ENCODE data around the gene SCAPER. TPM values are rescaled to one million over a fixed set of nuclear protein-coding genes. Genes with fewer than 3 reads are reported as not detected.

SCAPER gene
- polyA plus RNA-seq, 1 donor from 2014 or later, result 77.1 TPM

DNA sequence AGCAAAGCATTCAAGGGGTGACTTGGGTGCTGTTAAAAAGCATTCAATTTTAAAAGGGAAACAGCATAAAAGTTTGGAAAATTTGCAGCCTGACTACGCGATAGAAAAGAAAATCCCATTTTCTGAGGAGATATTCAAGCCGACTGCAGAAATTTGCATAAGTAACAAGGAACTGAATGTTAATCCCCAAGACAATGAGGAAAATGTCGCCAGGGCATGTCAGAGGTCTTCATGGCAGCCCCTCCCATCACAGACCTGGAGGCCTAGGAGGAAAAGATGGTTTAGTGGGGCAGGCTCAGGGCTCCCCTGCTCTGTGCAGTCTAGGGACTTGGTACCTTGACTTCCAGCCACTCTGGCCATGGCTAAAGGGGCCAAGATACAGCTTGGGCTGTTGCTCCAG is 475.5 kb downstream of the SCAPER start:
- H3K4me3 ChIP-seq (ENCODE audit: low read length), result no peak overlapping the region
- TF ChIP-seq EP300 (conservative IDR thresholded peaks at IDR 0.05; ENCODE audit: poor library complexity, severe bottlenecking), result no peak
- no peak overlapping the region for H3K4me2 ChIP-seq (ENCODE audit: low read length)
- H4K20me1 ChIP-seq (ENCODE audit: insufficient read depth), result no peaks in the 10 kb centered on the region
- no peak overlapping the region for H3K27ac ChIP-seq (ENCODE audit: low read length)
- H3F3A ChIP-seq (ENCODE audit: insufficient read depth, low read length, poor library complexity, severe bottlenecking), result no peaks in the 10 kb centered on the region
- peaks cover 3% of the 10 kb centered on the region for H3K9me3 ChIP-seq (ENCODE audit: low read length)
- no peak overlapping the region for H2AFZ ChIP-seq (ENCODE audit: low read depth, low read length)
- H3K36me3 ChIP-seq (ENCODE audit: insufficient read depth, low read length), result no peaks in the 10 kb centered on the region
- no peaks in the 10 kb centered on the region for H3K9me2 ChIP-seq (ENCODE audit: insufficient read depth, low read length)
- no peaks in the 10 kb centered on the region for H3K79me2 ChIP-seq (replicated peaks; ENCODE audit: insufficient read depth, low read length)
- H3K27me3 ChIP-seq (ENCODE audit: insufficient read depth, low read depth, low read length), result no peaks in the 10 kb centered on the region
- H3K9ac ChIP-seq (ENCODE audit: low read length), result no peak overlapping the region

DNA sequence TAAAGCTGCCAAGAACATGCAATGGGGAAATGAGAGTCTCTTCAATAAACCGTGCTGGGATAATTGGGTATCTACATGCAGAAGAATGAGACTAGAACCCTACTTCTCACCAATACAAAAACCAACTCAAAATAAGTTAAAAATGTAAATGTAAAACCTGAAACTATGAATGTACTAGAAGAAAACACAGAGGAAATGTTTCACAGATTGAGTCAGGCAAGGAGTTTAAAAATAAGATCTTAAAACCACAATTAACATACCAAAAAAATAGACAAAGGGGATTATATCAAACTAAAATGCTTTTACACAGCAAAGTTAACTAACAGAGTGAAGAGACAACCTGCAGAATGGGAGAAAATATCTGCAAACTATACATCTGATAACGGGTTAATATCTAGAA is 478.2 kb downstream of the SCAPER start:
- H3K79me2 ChIP-seq (replicated peaks; ENCODE audit: insufficient read depth, low read length), result no peaks in the 10 kb centered on the region
- H3K4me2 ChIP-seq (ENCODE audit: low read length), result no peak overlapping the region
- H2AFZ ChIP-seq (ENCODE audit: low read depth, low read length), result no peak overlapping the region
- peaks cover 3% of the 10 kb centered on the region for H3K9me3 ChIP-seq (ENCODE audit: low read length)
- no peak overlapping the region for H3K4me3 ChIP-seq (ENCODE audit: low read length)
- H3F3A ChIP-seq (ENCODE audit: insufficient read depth, low read length, poor library complexity, severe bottlenecking), result no peaks in the 10 kb centered on the region
- H3K27ac ChIP-seq (ENCODE audit: low read length), result no peak overlapping the region
- TF ChIP-seq, protein P1, sequence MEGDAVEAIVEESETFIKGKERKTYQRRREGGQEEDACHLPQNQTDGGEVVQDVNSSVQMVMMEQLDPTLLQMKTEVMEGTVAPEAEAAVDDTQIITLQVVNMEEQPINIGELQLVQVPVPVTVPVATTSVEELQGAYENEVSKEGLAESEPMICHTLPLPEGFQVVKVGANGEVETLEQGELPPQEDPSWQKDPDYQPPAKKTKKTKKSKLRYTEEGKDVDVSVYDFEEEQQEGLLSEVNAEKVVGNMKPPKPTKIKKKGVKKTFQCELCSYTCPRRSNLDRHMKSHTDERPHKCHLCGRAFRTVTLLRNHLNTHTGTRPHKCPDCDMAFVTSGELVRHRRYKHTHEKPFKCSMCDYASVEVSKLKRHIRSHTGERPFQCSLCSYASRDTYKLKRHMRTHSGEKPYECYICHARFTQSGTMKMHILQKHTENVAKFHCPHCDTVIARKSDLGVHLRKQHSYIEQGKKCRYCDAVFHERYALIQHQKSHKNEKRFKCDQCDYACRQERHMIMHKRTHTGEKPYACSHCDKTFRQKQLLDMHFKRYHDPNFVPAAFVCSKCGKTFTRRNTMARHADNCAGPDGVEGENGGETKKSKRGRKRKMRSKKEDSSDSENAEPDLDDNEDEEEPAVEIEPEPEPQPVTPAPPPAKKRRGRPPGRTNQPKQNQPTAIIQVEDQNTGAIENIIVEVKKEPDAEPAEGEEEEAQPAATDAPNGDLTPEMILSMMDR (IDR thresholded peaks at IDR 0.05; ENCODE audit: poor library complexity, severe bottlenecking), result no peak
- TF ChIP-seq, protein P2, sequence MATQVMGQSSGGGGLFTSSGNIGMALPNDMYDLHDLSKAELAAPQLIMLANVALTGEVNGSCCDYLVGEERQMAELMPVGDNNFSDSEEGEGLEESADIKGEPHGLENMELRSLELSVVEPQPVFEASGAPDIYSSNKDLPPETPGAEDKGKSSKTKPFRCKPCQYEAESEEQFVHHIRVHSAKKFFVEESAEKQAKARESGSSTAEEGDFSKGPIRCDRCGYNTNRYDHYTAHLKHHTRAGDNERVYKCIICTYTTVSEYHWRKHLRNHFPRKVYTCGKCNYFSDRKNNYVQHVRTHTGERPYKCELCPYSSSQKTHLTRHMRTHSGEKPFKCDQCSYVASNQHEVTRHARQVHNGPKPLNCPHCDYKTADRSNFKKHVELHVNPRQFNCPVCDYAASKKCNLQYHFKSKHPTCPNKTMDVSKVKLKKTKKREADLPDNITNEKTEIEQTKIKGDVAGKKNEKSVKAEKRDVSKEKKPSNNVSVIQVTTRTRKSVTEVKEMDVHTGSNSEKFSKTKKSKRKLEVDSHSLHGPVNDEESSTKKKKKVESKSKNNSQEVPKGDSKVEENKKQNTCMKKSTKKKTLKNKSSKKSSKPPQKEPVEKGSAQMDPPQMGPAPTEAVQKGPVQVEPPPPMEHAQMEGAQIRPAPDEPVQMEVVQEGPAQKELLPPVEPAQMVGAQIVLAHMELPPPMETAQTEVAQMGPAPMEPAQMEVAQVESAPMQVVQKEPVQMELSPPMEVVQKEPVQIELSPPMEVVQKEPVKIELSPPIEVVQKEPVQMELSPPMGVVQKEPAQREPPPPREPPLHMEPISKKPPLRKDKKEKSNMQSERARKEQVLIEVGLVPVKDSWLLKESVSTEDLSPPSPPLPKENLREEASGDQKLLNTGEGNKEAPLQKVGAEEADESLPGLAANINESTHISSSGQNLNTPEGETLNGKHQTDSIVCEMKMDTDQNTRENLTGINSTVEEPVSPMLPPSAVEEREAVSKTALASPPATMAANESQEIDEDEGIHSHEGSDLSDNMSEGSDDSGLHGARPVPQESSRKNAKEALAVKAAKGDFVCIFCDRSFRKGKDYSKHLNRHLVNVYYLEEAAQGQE (IDR thresholded peaks at IDR 0.05; ENCODE audit: borderline replicate concordance), result no peak
- no peaks in the 10 kb centered on the region for H4K20me1 ChIP-seq (ENCODE audit: insufficient read depth)
- no peaks in the 10 kb centered on the region for H3K36me3 ChIP-seq (ENCODE audit: insufficient read depth, low read length)
- H3K9me2 ChIP-seq (ENCODE audit: insufficient read depth, low read length), result no peaks in the 10 kb centered on the region
- no peak overlapping the region for H3K9ac ChIP-seq (ENCODE audit: low read length)
- no peaks in the 10 kb centered on the region for H3K27me3 ChIP-seq (ENCODE audit: insufficient read depth, low read depth, low read length)

DNA sequence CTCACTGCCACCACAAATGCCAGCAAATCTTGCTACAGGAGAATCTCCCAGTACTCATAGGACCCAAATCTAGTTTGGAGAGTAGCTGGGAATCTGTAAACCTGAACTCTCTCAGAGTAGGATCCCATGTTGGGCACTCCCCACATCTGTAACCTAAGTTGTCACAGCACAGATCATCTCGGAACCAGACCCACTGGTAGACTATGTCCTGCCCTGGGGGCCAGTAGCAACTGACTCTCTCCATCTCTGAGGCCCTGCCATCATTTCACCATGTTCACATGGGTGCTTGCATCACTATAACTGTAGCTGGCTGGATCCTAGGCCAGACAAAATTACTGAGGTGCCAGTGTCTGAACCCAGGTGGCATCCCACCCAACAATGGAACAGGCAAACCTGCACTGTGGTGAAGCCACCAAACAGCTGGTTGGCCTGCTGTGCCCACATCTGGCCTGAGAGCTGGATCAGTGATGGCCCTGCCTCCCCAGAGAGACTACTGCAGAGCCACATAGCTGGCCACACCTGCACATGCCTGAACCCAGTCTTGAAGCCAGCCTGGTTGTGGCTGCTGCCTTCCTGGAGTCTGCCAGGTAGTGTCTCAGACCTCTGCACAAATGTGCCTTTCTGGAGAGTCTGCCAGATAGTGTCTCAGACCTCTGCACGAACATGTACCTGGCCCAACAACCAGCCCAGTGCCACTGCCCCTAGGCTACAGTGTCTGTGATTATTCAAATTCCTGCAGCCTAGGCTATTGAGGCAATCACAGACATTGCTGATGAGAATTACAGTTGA is 486.6 kb downstream of the SCAPER start:
- Histone ChIP-seq H3K4me3 (ENCODE audit: low read length) (no peak overlapping the region), H3F3A (ENCODE audit: insufficient read depth, low read length, poor library complexity, severe bottlenecking) (no peaks in the 10 kb centered on the region), H4K20me1 (ENCODE audit: insufficient read depth) (no peaks in the 10 kb centered on the region), H3K9me3 (ENCODE audit: low read length) (no peaks in the 10 kb centered on the region), H3K9ac (ENCODE audit: low read length) (no peak overlapping the region), H2AFZ (ENCODE audit: low read depth, low read length) (no peak overlapping the region), H3K9me2 (ENCODE audit: insufficient read depth, low read length) (no peaks in the 10 kb centered on the region), H3K36me3 (ENCODE audit: insufficient read depth, low read length) (no peaks in the 10 kb centered on the region), H3K27me3 (ENCODE audit: insufficient read depth, low read depth, low read length) (no peaks in the 10 kb centered on the region), H3K4me2 (ENCODE audit: low read length) (no peak overlapping the region), H3K79me2 (replicated peaks; ENCODE audit: insufficient read depth, low read length) (no peaks in the 10 kb centered on the region), H3K27ac (ENCODE audit: low read length) (no peak overlapping the region)
- no peak for TF ChIP-seq SMC3 (conservative IDR thresholded peaks at IDR 0.05; ENCODE audit: poor library complexity)
